Urinary bladder (tissue), 4 donors: ENCODE data around the gene CERK. TPM values are rescaled to one million over a fixed set of nuclear protein-coding genes. Genes with fewer than 3 reads are reported as not detected.
"Not testable (repeated sequence)": the region's sequence is repeated elsewhere in the genome, so short reads cannot be mapped to it uniquely, and the experiment has no call there.

Source experiments
- DNase-seq: peaks from one replicate; pipeline ENCODE4 v3.0.0-alpha.2; 2015; ENCODE audit errors: extremely low spot score
- H3K27ac ChIP-seq: one replicate; pipeline ENCODE4 v1.5.1; 2013; ENCODE audit warnings: low read depth, mild to moderate bottlenecking, moderate library complexity
- H3K36me3 ChIP-seq: one replicate; pipeline ENCODE4 v1.6.1; 2013; ENCODE audit warnings: mild to moderate bottlenecking, moderate library complexity; ENCODE audit not compliant: insufficient read depth
- H3K4me1 ChIP-seq: one replicate; pipeline ENCODE4 v1.6.1; 2013; ENCODE audit warnings: mild to moderate bottlenecking, moderate library complexity; ENCODE audit not compliant: insufficient read depth
- H3K4me3 ChIP-seq: one replicate; pipeline ENCODE4 v1.5.1; 2013; ENCODE audit warnings: low read depth, low read length
- WGBS: extraction: QIAGEN DNeasy Blood & Tissue Kit; methylation state at CpG from one replicate; pipeline ENCODE4 v1.1.7; 2013; 5-methylcytosine and 5-hydroxymethylcytosine counted together
- polyA plus RNA-seq: library from polyadenylated mRNA; stranded (reverse); fragments of 200-250 nt; gene quantifications from one replicate; pipeline ENCODE4 v1.2.3, GENCODE V29; 2013
- total RNA-seq: library from RNA; depleted of rRNA; stranded (reverse); fragments of >200 nt; gene quantifications from one replicate; pipeline ENCODE4 v1.2.3, GENCODE V29; 2014
- donor health status: healthy with polysubstance abuse.
- donor health status: healthy.

Gene CERK
- total and polyA plus RNA-seq, 2 donors, result 22.3 to 25.4 TPM

- Histone ChIP-seq H3K36me3 (no peaks in the 10 kb centered on the region), H3K27ac (no peak overlapping the region), H3K4me1 (no peaks in the 10 kb centered on the region), H3K4me3 (no peak overlapping the region)
- 50% methylated on average over 24 of the region's 24 CpGs for WGBS
- no peak for DNase-seq
Measured at GRCh38 chr22:46640293-46641055, 97.6 kb downstream of the CERK start.

- no peak overlapping the region for H3K4me3 ChIP-seq
- H3K4me1 ChIP-seq, result no peaks in the 10 kb centered on the region
- H3K27ac ChIP-seq, result no peak overlapping the region
- whole genome bisulfite sequencing, result 90% methylated on average over 11 of the region's 11 CpGs
- DNase-seq, result no peak
- H3K36me3 ChIP-seq, result no peaks in the 10 kb centered on the region
Measured at GRCh38 chr22:46639843-46640242, 98.2 kb downstream of the CERK start.

GRCh38 chr22:46638601-46639431 is 99.2 kb downstream of the CERK start:
- no peak overlapping the region for H3K27ac ChIP-seq
- 65% methylated on average over 18 of the region's 18 CpGs for WGBS
- no peaks in the 10 kb centered on the region for H3K4me1 ChIP-seq
- DNase-seq, result no peak
- H3K4me3 ChIP-seq, result no peak overlapping the region
- no peaks in the 10 kb centered on the region for H3K36me3 ChIP-seq

GRCh38 chr22:46637711-46638600 is 100.1 kb downstream of the CERK start:
- WGBS, result 93% methylated on average over 21 of the region's 21 CpGs
- Histone ChIP-seq H3K4me3 (no peak overlapping the region), H3K36me3 (no peaks in the 10 kb centered on the region), H3K27ac (no peak overlapping the region), H3K4me1 (no peaks in the 10 kb centered on the region)
- no peak for DNase-seq

GRCh38 chr22:46636221-46637002 is 101.6 kb downstream of the CERK start:
- H3K4me3 ChIP-seq, result no peak overlapping the region
- 86% methylated on average over 29 of the region's 29 CpGs for WGBS
- no peak overlapping the region for H3K27ac ChIP-seq
- no peak for DNase-seq
- no peaks in the 10 kb centered on the region for H3K36me3 ChIP-seq
- no peaks in the 10 kb centered on the region for H3K4me1 ChIP-seq

GRCh38 chr22:46635756-46636155 is 102.3 kb downstream of the CERK start:
- WGBS, result 77% methylated on average over 11 of the region's 11 CpGs
- H3K36me3 ChIP-seq, result no peaks in the 10 kb centered on the region
- no peak for DNase-seq
- no peak overlapping the region for H3K4me3 ChIP-seq
- no peaks in the 10 kb centered on the region for H3K4me1 ChIP-seq
- H3K27ac ChIP-seq, result no peak overlapping the region

GRCh38 chr22:46634973-46635685 is 102.9 kb downstream of the CERK start:
- 47% methylated on average over 27 of the region's 30 CpGs for WGBS
- not testable (repeated sequence) for H3K36me3 ChIP-seq, H3K27ac ChIP-seq, DNase-seq, H3K4me1 ChIP-seq, H3K4me3 ChIP-seq

Other genes with a start within 250 kb of the CERK start
- 4.5 TPM for gene CELSR1, start 200.6 kb downstream of the CERK start, total RNA-seq
- gene CELSR1, start 200.6 kb downstream of the CERK start, polyA plus RNA-seq, result 3.2 TPM
- 10.9 TPM for gene GRAMD4, start 117.9 kb downstream of the CERK start, total RNA-seq
- 13.1 TPM for gene GRAMD4, start 117.9 kb downstream of the CERK start, polyA plus RNA-seq
- 7.7 TPM for gene TBC1D22A, start 24.4 kb upstream of the CERK start, total RNA-seq
- gene TBC1D22A, start 24.4 kb upstream of the CERK start, polyA plus RNA-seq, result 19.1 TPM